Measurements from ENCODE around the gene GSN. TPM values are rescaled to one million over a fixed set of nuclear protein-coding genes. Genes with fewer than 3 reads are reported as not detected.

Gene GSN
- total RNA-seq, 1 experiment from 2014 or later = 100 TPM

GRCh38 chr9:121239071-121239470 is 28.9 kb upstream of the GSN start:
- no peaks in the 10 kb centered on the region for H3K27me3 ChIP-seq (replicated peaks; ENCODE audit: control insufficient read depth, insufficient read depth, low read length)
- Mint-ChIP-seq H3K36me3 (ENCODE audit: insufficient read depth, unreplicated experiment) (no peaks in the 10 kb centered on the region), H3K4me3 (ENCODE audit: unreplicated experiment) (no peak overlapping the region), H3K27ac (ENCODE audit: unreplicated experiment) (no peak overlapping the region), H3K9me3 (ENCODE audit: unreplicated experiment) (no peaks in the 10 kb centered on the region), H3K27me3 (ENCODE audit: insufficient read depth, unreplicated experiment) (no peaks in the 10 kb centered on the region), H3K4me1 (ENCODE audit: low read depth, unreplicated experiment) (no peaks in the 10 kb centered on the region)
- TF ChIP-seq CTCF (IDR thresholded peaks at IDR 0.05; ENCODE audit: insufficient read depth in 1 of 2, low read depth in 1 of 2, low read length in 1 of 2, severe bottlenecking in 1 of 2, unreplicated experiment in 1 of 2) = no peak
- no peaks in the 10 kb centered on the region for H3K36me3 ChIP-seq (ENCODE audit: control insufficient read depth, insufficient read depth, low read length)
- CTCF ChIA-PET = no interaction called here
- POLR2A ChIA-PET = no interaction called here
- no TSS peak for BruUV-seq (replicated peaks)
- peaks cover 1% of the 10 kb centered on the region; the same call in 1 of the 2 replicates for H3K9me3 ChIP-seq
- no peaks in the 10 kb centered on the region for H3K4me1 ChIP-seq
- intact Hi-C loops (cut with micrococcal nuclease; ENCODE audit: unreplicated experiment) = no loop called here
- DNase-seq = no peak
- H3K4me3 ChIP-seq (ENCODE audit: low read depth, low read length) = no peak overlapping the region

- no peaks in the 10 kb centered on the region for H3K36me3 Mint-ChIP-seq (ENCODE audit: insufficient read depth, unreplicated experiment)
- no peaks in the 10 kb centered on the region for H3K36me3 ChIP-seq (ENCODE audit: control insufficient read depth, insufficient read depth, low read length)
- BruUV-seq (replicated peaks) = no TSS peak
- TF ChIP-seq CTCF (IDR thresholded peaks at IDR 0.05; ENCODE audit: insufficient read depth in 1 of 2, low read depth in 1 of 2, low read length in 1 of 2, severe bottlenecking in 1 of 2, unreplicated experiment in 1 of 2) = no peak
- intact Hi-C loops (cut with micrococcal nuclease; ENCODE audit: unreplicated experiment) = no loop called here
- H3K27me3 ChIP-seq (replicated peaks; ENCODE audit: control insufficient read depth, insufficient read depth, low read length) = no peaks in the 10 kb centered on the region
- CTCF ChIA-PET = no interaction called here
- peaks cover 9% of the 10 kb centered on the region; the same call in 1 of the 2 replicates for H3K9me3 ChIP-seq
- no peaks in the 10 kb centered on the region for H3K9me3 Mint-ChIP-seq (ENCODE audit: unreplicated experiment)
- POLR2A ChIA-PET = no interaction called here
- no peak overlapping the region for H3K4me3 Mint-ChIP-seq (ENCODE audit: unreplicated experiment)
- DNase-seq = no peak
- no peak overlapping the region for H3K27ac Mint-ChIP-seq (ENCODE audit: unreplicated experiment)
- H3K4me1 Mint-ChIP-seq (ENCODE audit: low read depth, unreplicated experiment) = no peaks in the 10 kb centered on the region
- no peaks in the 10 kb centered on the region for H3K4me1 ChIP-seq
- no peaks in the 10 kb centered on the region for H3K27me3 Mint-ChIP-seq (ENCODE audit: insufficient read depth, unreplicated experiment)
- no peak overlapping the region for H3K4me3 ChIP-seq (ENCODE audit: low read depth, low read length)
These were observed 28.1 kb upstream of the GSN start for GRCh38 chr9:121239851-121240250.

- DNase-seq = no peak
- intact Hi-C loops (cut with micrococcal nuclease; ENCODE audit: unreplicated experiment) = no loop called here
- Histone ChIP-seq H3K36me3 (ENCODE audit: control insufficient read depth, insufficient read depth, low read length) (no peaks in the 10 kb centered on the region), H3K4me3 (ENCODE audit: low read depth, low read length) (no peak overlapping the region), H3K4me1 (no peaks in the 10 kb centered on the region), H3K9me3 (peaks cover 10% of the 10 kb centered on the region; the same call in 1 of the 2 replicates), H3K27me3 (replicated peaks; ENCODE audit: control insufficient read depth, insufficient read depth, low read length) (no peaks in the 10 kb centered on the region)
- Mint-ChIP-seq H3K36me3 (ENCODE audit: insufficient read depth, unreplicated experiment) (no peaks in the 10 kb centered on the region), H3K4me3 (ENCODE audit: unreplicated experiment) (no peak overlapping the region), H3K4me1 (ENCODE audit: low read depth, unreplicated experiment) (no peaks in the 10 kb centered on the region), H3K27ac (ENCODE audit: unreplicated experiment) (no peak overlapping the region), H3K27me3 (ENCODE audit: insufficient read depth, unreplicated experiment) (no peaks in the 10 kb centered on the region), H3K9me3 (ENCODE audit: unreplicated experiment) (no peaks in the 10 kb centered on the region)
- POLR2A ChIA-PET = no interaction called here
- no TSS peak for BruUV-seq (replicated peaks)
- CTCF ChIA-PET = no interaction called here
- TF ChIP-seq CTCF (IDR thresholded peaks at IDR 0.05; ENCODE audit: insufficient read depth in 1 of 2, low read depth in 1 of 2, low read length in 1 of 2, severe bottlenecking in 1 of 2, unreplicated experiment in 1 of 2) = no peak
These were observed 27.4 kb upstream of the GSN start for GRCh38 chr9:121240472-121241135.
